ENCODE measurements around the gene CASQ2.
A peak's percentile ranks its signal among the peaks of the same experiment; 100 is the strongest.

CASQ2 gene

DNA sequence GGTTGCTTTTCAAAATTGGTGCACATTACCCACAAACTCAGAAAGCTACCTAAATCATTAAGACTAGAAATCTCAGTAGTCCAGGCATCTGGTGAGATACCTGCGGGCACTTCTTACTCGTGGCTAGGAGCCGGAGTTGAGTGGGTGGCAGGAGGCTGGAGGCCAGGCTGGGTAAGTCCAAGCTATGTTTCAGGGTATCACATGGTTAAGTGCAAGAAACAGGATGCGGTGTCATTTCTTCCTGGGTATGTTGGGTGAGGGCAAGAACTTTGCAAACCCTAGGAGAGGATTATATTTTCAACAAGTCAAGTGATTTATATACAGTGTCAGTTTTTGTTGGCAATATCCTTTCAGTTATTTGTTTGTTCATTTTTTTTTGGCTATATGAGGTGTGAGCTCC is 85.7 kb downstream of the CASQ2 start:
- Histone ChIP-seq H3K9ac (ENCODE audit: low read length) (no peak overlapping the region), H3K27me3 (ENCODE audit: control insufficient read depth, insufficient read depth, low read length) (no peaks in the 10 kb centered on the region), H3K36me3 (ENCODE audit: control insufficient read depth, low read depth, low read length) (peaks cover 23% of the 10 kb centered on the region), H3K27ac (ENCODE audit: low read length) (no peak overlapping the region), H3K4me3 (ENCODE audit: low read length) (no peak overlapping the region), H3K9me3 (ENCODE audit: control insufficient read depth, low read depth, low read length) (no peaks in the 10 kb centered on the region), H3K4me1 (ENCODE audit: control insufficient read depth, low read depth, low read length) (peaks cover 4% of the 10 kb centered on the region)

DNA sequence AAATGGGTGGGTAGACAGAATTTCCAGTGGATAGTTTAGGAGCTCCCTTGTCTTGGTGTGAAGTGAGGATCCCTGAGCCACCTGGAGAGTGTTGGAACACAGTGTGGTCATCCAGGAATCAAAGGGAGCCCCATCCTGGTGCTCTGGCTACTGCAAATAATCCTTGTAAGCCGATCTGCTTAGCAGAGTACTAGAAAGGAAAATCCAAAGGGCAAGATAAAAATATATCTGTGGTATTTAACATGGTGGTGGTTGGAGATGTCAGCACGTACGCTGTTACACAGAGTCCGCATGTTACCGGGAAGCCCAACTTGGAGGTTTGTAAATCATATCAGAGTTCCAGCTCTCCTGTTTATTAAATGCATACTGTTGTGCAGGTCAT is 87.8 kb downstream of the CASQ2 start:
- no peaks in the 10 kb centered on the region for H3K27me3 ChIP-seq (ENCODE audit: control insufficient read depth, insufficient read depth, low read length)
- H3K4me1 ChIP-seq (ENCODE audit: control insufficient read depth, low read depth, low read length): peaks cover 5% of the 10 kb centered on the region
- no peak overlapping the region for H3K27ac ChIP-seq (ENCODE audit: low read length)
- no peak overlapping the region for H3K9ac ChIP-seq (ENCODE audit: low read length)
- no peaks in the 10 kb centered on the region for H3K9me3 ChIP-seq (ENCODE audit: control insufficient read depth, low read depth, low read length)
- H3K36me3 ChIP-seq (ENCODE audit: control insufficient read depth, low read depth, low read length): peaks cover 16% of the 10 kb centered on the region
- H3K4me3 ChIP-seq (ENCODE audit: low read length): no peak overlapping the region

DNA sequence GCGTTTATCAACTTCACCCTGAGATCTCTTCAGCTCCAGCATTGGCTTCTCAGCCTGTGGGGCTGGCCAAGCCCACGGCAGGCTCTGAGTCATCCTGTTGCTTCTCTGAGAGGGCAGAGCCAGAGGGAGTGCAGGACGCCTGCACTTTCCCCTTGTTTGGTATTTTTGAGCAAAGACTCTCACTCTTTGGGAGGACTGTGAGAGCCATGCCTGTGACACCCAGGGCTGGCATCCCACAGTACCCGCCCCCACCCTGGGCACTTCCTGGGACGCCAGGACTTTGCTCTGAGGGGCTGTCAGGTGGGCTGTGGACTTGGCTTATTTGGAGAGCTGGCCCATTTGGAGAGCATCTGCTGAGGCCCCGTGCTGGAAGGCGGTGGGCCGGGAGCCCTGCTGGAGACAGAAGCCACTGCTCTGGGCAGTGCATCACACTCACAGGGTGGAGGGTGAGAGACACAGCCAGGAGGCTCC is 89.3 kb downstream of the CASQ2 start:
- H3K9ac ChIP-seq (ENCODE audit: low read length): no peak overlapping the region
- no peak overlapping the region for H3K27ac ChIP-seq (ENCODE audit: low read length)

GRCh38 chr1:115678141-115678540 is 90.4 kb downstream of the CASQ2 start:
- Histone ChIP-seq H3K4me3 (ENCODE audit: low read length) (no peak overlapping the region), H3K9ac (ENCODE audit: low read length) (no peak overlapping the region), H3K4me1 (ENCODE audit: control insufficient read depth, low read depth, low read length) (peaks cover 5% of the 10 kb centered on the region), H3K27me3 (ENCODE audit: control insufficient read depth, insufficient read depth, low read length) (no peaks in the 10 kb centered on the region), H3K36me3 (ENCODE audit: control insufficient read depth, low read depth, low read length) (peaks cover 5% of the 10 kb centered on the region), H3K9me3 (ENCODE audit: control insufficient read depth, low read depth, low read length) (no peaks in the 10 kb centered on the region), H3K27ac (ENCODE audit: low read length) (no peak overlapping the region)

More for the DNA sequence above, 89.3 kb downstream of the CASQ2 start:
- peaks cover 5% of the 10 kb centered on the region for H3K4me1 ChIP-seq (ENCODE audit: control insufficient read depth, low read depth, low read length)
- H3K9me3 ChIP-seq (ENCODE audit: control insufficient read depth, low read depth, low read length): no peaks in the 10 kb centered on the region
- no peaks in the 10 kb centered on the region for H3K27me3 ChIP-seq (ENCODE audit: control insufficient read depth, insufficient read depth, low read length)
- peaks cover 5% of the 10 kb centered on the region for H3K36me3 ChIP-seq (ENCODE audit: control insufficient read depth, low read depth, low read length)
- no peak overlapping the region for H3K4me3 ChIP-seq (ENCODE audit: low read length)

DNA sequence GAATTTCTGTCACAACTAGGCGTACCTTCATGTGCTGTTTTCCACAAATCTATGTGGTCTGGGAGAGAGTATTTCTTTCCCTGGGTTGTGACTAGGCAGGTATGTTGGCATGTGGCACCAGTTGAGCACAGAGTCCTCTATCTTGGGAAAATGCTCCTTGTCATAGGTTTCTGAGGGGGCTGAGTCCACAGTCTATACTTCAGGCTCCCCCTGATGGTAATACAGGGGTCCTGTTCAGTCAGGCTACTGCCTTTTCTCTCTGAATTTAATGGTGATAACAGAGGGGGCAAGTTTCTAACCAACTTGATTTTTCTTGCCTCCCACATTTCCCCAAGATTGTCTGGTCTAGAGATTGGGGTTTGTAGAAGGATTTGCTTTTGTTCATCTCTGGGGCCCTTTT is 90.9 kb downstream of the CASQ2 start:
- Histone ChIP-seq H3K27ac (ENCODE audit: low read length) (peak overlapping the region; percentile 43), H3K9me3 (ENCODE audit: control insufficient read depth, low read depth, low read length) (no peaks in the 10 kb centered on the region), H3K4me3 (ENCODE audit: low read length) (no peak overlapping the region), H3K9ac (ENCODE audit: low read length) (no peak overlapping the region), H3K27me3 (ENCODE audit: control insufficient read depth, insufficient read depth, low read length) (no peaks in the 10 kb centered on the region), H3K4me1 (ENCODE audit: control insufficient read depth, low read depth, low read length) (peaks cover 5% of the 10 kb centered on the region), H3K36me3 (ENCODE audit: control insufficient read depth, low read depth, low read length) (peaks cover 5% of the 10 kb centered on the region)

DNA sequence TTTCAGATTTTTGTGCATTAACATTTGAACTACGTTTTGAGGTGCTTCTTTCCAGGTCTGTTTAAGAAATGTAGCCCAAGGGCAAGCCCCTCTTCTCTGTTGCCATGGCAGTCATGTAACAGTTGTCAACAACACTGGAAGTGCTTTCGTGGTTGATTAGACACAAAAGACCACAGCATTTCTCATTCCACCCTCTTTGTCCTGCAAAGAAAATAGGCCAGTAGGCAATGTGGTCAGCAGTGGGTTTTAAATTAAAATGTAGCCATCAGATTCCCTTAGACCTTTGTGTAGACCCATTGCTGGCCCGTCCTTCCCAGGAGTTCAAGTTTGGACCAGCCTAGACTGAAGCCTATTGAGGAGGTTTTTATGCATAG is 91.3 kb downstream of the CASQ2 start:
- H3K27me3 ChIP-seq (ENCODE audit: control insufficient read depth, insufficient read depth, low read length): no peaks in the 10 kb centered on the region
- peaks cover 5% of the 10 kb centered on the region for H3K4me1 ChIP-seq (ENCODE audit: control insufficient read depth, low read depth, low read length)
- H3K27ac ChIP-seq (ENCODE audit: low read length): peak overlapping the region; percentile 43
- no peaks in the 10 kb centered on the region for H3K9me3 ChIP-seq (ENCODE audit: control insufficient read depth, low read depth, low read length)
- no peak overlapping the region for H3K9ac ChIP-seq (ENCODE audit: low read length)
- H3K36me3 ChIP-seq (ENCODE audit: control insufficient read depth, low read depth, low read length): peaks cover 1% of the 10 kb centered on the region
- no peak overlapping the region for H3K4me3 ChIP-seq (ENCODE audit: low read length)

GRCh38 chr1:115676498-115677181 is 91.9 kb downstream of the CASQ2 start:
- H3K27ac ChIP-seq (ENCODE audit: low read length): peak overlapping the region; percentile 43

GRCh38 chr1:115672224-115673009 is 96.1 kb downstream of the CASQ2 start:
- Histone ChIP-seq H3K27me3 (ENCODE audit: control insufficient read depth, insufficient read depth, low read length) (no peaks in the 10 kb centered on the region), H3K36me3 (ENCODE audit: control insufficient read depth, low read depth, low read length) (peaks cover 11% of the 10 kb centered on the region), H3K9me3 (ENCODE audit: control insufficient read depth, low read depth, low read length) (no peaks in the 10 kb centered on the region), H3K27ac (ENCODE audit: low read length) (no peak overlapping the region), H3K4me3 (ENCODE audit: low read length) (no peak overlapping the region), H3K4me1 (ENCODE audit: control insufficient read depth, low read depth, low read length) (no peaks in the 10 kb centered on the region), H3K9ac (ENCODE audit: low read length) (no peak overlapping the region)

More at GRCh38 chr1:115676498-115677181, 91.9 kb downstream of the CASQ2 start:
- Histone ChIP-seq H3K27me3 (ENCODE audit: control insufficient read depth, insufficient read depth, low read length) (no peaks in the 10 kb centered on the region), H3K9me3 (ENCODE audit: control insufficient read depth, low read depth, low read length) (no peaks in the 10 kb centered on the region), H3K4me1 (ENCODE audit: control insufficient read depth, low read depth, low read length) (peaks cover 5% of the 10 kb centered on the region), H3K9ac (ENCODE audit: low read length) (peak overlapping the region; percentile 16), H3K36me3 (ENCODE audit: control insufficient read depth, low read depth, low read length) (no peaks in the 10 kb centered on the region), H3K4me3 (ENCODE audit: low read length) (no peak overlapping the region)

DNA sequence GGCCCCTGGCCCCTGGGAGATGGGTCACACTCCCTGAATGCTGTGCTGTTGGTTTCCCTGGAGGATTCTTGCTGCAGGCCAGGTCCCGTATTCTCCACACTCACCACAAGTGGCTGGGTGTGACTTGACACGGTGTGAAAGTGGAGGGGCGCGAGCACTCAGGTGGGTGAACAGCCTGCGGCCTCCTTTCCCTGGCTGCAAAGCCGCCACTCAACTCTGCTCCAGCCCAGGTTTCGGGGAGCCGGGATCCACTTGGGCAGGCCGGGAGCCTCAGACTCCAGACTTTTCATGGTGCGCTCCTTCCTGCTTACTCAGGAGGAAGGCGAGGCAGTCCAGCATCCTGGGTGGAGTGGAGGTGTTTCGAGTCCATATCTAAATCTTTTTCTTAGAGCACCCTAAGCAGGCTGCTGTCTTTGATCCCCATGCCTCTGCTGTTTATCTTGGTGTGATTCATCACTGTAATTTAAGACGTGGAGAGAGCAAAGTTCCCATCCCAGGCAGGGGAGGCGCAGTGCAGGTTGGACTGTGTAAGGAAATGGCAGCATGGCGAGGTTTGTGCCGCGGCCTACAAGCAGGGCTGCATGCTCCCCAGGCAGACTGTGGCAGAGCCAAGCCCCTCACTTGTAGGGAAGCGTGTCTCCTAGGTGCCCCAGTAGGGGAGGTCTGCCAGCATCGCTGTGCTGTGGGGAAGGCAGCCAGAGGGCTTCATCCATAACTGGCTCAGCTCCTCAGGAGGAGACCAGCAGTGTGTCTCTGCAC is 97.2 kb downstream of the CASQ2 start:
- H3K9ac ChIP-seq (ENCODE audit: low read length): no peak overlapping the region
- H3K9me3 ChIP-seq (ENCODE audit: control insufficient read depth, low read depth, low read length): no peaks in the 10 kb centered on the region
- H3K27ac ChIP-seq (ENCODE audit: low read length): no peak overlapping the region
- no peaks in the 10 kb centered on the region for H3K4me1 ChIP-seq (ENCODE audit: control insufficient read depth, low read depth, low read length)
- no peak overlapping the region for H3K4me3 ChIP-seq (ENCODE audit: low read length)
- no peaks in the 10 kb centered on the region for H3K27me3 ChIP-seq (ENCODE audit: control insufficient read depth, insufficient read depth, low read length)
- peaks cover 16% of the 10 kb centered on the region for H3K36me3 ChIP-seq (ENCODE audit: control insufficient read depth, low read depth, low read length)

DNA sequence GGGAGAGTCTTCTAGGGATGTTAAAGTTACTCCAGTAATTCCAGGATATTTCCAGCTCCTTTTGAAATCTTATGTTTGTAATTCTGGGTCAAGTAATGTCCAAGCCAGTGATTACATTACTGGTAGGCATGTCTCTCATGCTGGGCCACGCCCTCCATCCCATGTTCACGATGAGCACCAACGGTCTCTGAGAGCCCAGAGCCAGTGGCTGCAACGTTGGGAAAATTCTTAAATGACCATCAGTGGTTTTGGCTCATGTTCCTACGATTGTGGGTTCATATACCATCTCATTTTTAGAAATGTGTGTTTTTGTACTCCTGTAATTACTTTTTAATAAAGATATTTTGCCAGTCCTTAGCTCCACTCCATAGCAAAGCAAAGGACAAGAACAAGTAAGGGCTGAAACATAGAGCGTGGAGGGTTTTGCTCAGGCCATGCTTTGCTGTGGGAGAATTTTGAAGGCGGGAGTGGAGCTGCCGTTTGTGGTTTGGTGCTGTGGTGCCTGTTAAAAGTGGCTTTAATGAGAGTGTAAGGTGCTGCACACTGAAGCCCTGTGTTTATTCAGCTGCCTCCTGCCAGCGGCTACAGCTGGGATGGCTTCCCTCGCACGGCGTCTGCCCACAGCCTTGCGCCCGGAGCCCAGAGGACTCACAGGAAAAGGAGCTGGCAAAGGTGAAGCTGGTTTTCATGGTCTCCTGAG is 97.9 kb downstream of the CASQ2 start:
- no peak overlapping the region for H3K4me3 ChIP-seq (ENCODE audit: low read length)

DNA sequence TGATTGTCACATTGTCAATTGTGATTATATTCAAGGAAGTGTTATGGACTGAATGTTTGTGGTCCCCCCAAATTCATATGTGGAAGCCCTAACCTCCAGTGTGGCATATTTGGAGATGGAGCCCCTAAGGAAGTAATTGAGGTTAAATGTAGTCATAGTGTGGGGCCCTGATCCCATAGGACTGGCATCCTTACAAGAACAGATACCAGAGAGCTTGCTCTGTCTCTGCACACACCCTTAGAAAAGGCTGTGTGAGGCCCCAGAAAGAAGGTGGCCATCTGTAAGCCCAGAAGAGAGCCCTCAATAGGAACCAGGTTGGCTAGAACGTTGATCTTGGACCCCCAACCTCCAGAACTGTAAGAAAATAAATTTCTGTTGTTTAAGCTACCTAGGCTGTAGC is 98.6 kb downstream of the CASQ2 start:
- Histone ChIP-seq H3K9ac (ENCODE audit: low read length) (no peak overlapping the region), H3K4me1 (ENCODE audit: control insufficient read depth, low read depth, low read length) (no peaks in the 10 kb centered on the region), H3K36me3 (ENCODE audit: control insufficient read depth, low read depth, low read length) (peaks cover 26% of the 10 kb centered on the region)

More for the DNA sequence above, 97.9 kb downstream of the CASQ2 start:
- Histone ChIP-seq H3K36me3 (ENCODE audit: control insufficient read depth, low read depth, low read length) (peaks cover 22% of the 10 kb centered on the region), H3K27me3 (ENCODE audit: control insufficient read depth, insufficient read depth, low read length) (no peaks in the 10 kb centered on the region), H3K4me1 (ENCODE audit: control insufficient read depth, low read depth, low read length) (no peaks in the 10 kb centered on the region), H3K27ac (ENCODE audit: low read length) (no peak overlapping the region), H3K9me3 (ENCODE audit: control insufficient read depth, low read depth, low read length) (no peaks in the 10 kb centered on the region), H3K9ac (ENCODE audit: low read length) (no peak overlapping the region)

More for the DNA sequence above, 98.6 kb downstream of the CASQ2 start:
- Histone ChIP-seq H3K9me3 (ENCODE audit: control insufficient read depth, low read depth, low read length) (no peaks in the 10 kb centered on the region), H3K27me3 (ENCODE audit: control insufficient read depth, insufficient read depth, low read length) (no peaks in the 10 kb centered on the region), H3K4me3 (ENCODE audit: low read length) (no peak overlapping the region), H3K27ac (ENCODE audit: low read length) (no peak overlapping the region)
